Tibial nerve (tissue), 4 donors: ENCODE measurements around the gene RTN4.

Experiments used
- EP300 ChIP-seq, 2 donors: sonication (generic); formaldehyde crosslinking; IDR thresholded peaks; one replicate each; pipeline ENCODE4 v1.6.1; 2017; ENCODE audit warnings: antibody characterized with exemption in 2 of 2, mild to moderate bottlenecking in 1 of 2
- POLR2A ChIP-seq, 2 donors: fragments of 450-650 bp; IDR thresholded peaks; one replicate each; pipeline ENCODE4 v1.6.1; 2017; ENCODE audit warnings: antibody characterized with exemption in 2 of 2, mild to moderate bottlenecking in 2 of 2, moderate library complexity in 2 of 2
- TF ChIP-seq, protein P1 (sequence below), 5 experiments: fragments of 200-600 bp in 3 of 5; fragments of 450-650 bp in 2 of 5; sonication (generic) in 3 of 5; IDR thresholded peaks; one replicate each; pipeline ENCODE4 v1.5.1; 2016 to 2019; ENCODE audit warnings: antibody characterized with exemption in 5 of 5, mild to moderate bottlenecking in 3 of 5, moderate library complexity in 2 of 5

DNA sequence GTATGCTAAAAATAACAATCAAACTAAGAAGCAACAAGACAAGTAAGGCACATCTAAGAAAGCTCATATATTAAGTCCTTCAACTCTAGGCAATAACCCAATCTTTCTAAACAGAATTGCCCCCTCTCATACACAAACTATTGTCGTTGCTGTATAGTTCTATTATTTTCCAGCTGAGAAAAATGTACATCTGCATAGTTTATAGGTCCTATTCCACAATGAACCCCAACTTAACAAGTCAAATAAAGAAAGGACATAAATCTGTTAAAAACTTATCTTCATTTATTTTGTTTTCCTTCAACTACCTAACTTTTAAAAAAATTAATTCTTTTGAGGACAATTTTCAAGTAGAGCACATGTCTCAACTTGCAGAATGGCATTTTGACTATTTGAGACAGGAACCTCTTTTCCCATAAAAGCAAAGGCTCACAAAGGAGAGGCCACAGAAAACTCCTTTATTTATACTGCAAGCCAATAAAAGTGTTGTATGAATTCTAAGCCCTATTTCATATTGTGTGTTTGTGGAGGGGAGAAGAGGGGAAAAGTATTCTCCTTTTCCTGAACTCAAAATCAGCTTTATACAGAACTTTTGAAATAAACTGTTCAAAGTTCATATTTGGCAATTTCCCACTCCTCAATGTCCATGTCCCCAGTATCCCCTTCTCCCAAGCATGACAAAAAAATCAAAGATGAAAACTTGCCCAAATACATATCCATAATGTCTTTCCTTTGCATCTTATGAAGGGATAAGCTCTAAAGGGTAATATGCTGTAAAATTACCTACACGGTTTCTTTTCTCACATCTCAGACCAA lies 37.4 kb downstream of the RTN4 start:
- TF ChIP-seq, protein P1, sequence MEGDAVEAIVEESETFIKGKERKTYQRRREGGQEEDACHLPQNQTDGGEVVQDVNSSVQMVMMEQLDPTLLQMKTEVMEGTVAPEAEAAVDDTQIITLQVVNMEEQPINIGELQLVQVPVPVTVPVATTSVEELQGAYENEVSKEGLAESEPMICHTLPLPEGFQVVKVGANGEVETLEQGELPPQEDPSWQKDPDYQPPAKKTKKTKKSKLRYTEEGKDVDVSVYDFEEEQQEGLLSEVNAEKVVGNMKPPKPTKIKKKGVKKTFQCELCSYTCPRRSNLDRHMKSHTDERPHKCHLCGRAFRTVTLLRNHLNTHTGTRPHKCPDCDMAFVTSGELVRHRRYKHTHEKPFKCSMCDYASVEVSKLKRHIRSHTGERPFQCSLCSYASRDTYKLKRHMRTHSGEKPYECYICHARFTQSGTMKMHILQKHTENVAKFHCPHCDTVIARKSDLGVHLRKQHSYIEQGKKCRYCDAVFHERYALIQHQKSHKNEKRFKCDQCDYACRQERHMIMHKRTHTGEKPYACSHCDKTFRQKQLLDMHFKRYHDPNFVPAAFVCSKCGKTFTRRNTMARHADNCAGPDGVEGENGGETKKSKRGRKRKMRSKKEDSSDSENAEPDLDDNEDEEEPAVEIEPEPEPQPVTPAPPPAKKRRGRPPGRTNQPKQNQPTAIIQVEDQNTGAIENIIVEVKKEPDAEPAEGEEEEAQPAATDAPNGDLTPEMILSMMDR (IDR thresholded peaks at IDR 0.05): no peak
- TF ChIP-seq POLR2A (IDR thresholded peaks at IDR 0.05) (no peak), EP300 (IDR thresholded peaks at IDR 0.05) (no peak)
